Dendritic cell treated with granulocyte-macrophage colony-stimulating factor and Interleukin-4, amounts not matched to agents 40 ng/mL and 50 ng/mL, for 4 days (primary cell): ENCODE measurements around the gene HS1BP3.

Experiments used
- H3K27ac Mint-ChIP-seq: one replicate; pipeline ENCODE4 v1.8.0; 2022; ENCODE audit warnings: mild to moderate bottlenecking, mixed read lengths
- H3K27me3 Mint-ChIP-seq: one replicate; pipeline ENCODE4 v1.8.0; 2022; ENCODE audit warnings: mild to moderate bottlenecking, mixed read lengths
- H3K36me3 Mint-ChIP-seq: one replicate; pipeline ENCODE4 v1.8.0; 2022; ENCODE audit warnings: low read depth, mixed read lengths
- H3K4me1 Mint-ChIP-seq: one replicate; pipeline ENCODE4 v1.8.0; 2022; ENCODE audit warnings: low read depth, mixed read lengths
- H3K4me3 Mint-ChIP-seq: one replicate; pipeline ENCODE4 v1.8.0; 2022; ENCODE audit warnings: mild to moderate bottlenecking, moderate library complexity, mixed read lengths
- H3K9me3 Mint-ChIP-seq: one replicate; pipeline ENCODE4 v1.8.0; 2022; ENCODE audit warnings: mixed read lengths
- intact Hi-C: fragments of 100-400 bp; cut with micrococcal nuclease; formaldehyde crosslinking; loops from one replicate; pipeline ENCODE4 v1.15.0; 2022

HS1BP3 gene

GRCh38 chr2:20640411-20641122 is 10.3 kb downstream of the HS1BP3 start:
- H3K4me1 Mint-ChIP-seq = peaks cover 30% of the 10 kb centered on the region
- intact Hi-C loops = no loop called here
- H3K27ac Mint-ChIP-seq = no peak overlapping the region
- peaks cover 100% of the 10 kb centered on the region for H3K36me3 Mint-ChIP-seq
- H3K9me3 Mint-ChIP-seq = no peaks in the 10 kb centered on the region
- H3K4me3 Mint-ChIP-seq = no peak overlapping the region
- H3K27me3 Mint-ChIP-seq = no peaks in the 10 kb centered on the region

GRCh38 chr2:20638646-20639430 is 12.1 kb downstream of the HS1BP3 start:
- no peak overlapping the region for H3K4me3 Mint-ChIP-seq
- no peaks in the 10 kb centered on the region for H3K9me3 Mint-ChIP-seq
- H3K4me1 Mint-ChIP-seq = peaks cover 17% of the 10 kb centered on the region
- no peaks in the 10 kb centered on the region for H3K27me3 Mint-ChIP-seq
- intact Hi-C loops = no loop called here
- peaks cover 100% of the 10 kb centered on the region for H3K36me3 Mint-ChIP-seq
- no peak overlapping the region for H3K27ac Mint-ChIP-seq

GRCh38 chr2:20638014-20638413 is 12.9 kb downstream of the HS1BP3 start:
- Mint-ChIP-seq H3K27ac (no peak overlapping the region), H3K27me3 (no peaks in the 10 kb centered on the region), H3K36me3 (peaks cover 100% of the 10 kb centered on the region), H3K9me3 (no peaks in the 10 kb centered on the region), H3K4me1 (peaks cover 16% of the 10 kb centered on the region), H3K4me3 (no peak overlapping the region)
- intact Hi-C loops = no loop called here

- Mint-ChIP-seq H3K4me3 (no peak overlapping the region), H3K27me3 (no peaks in the 10 kb centered on the region), H3K9me3 (no peaks in the 10 kb centered on the region), H3K4me1 (peaks cover 10% of the 10 kb centered on the region), H3K36me3 (peaks cover 100% of the 10 kb centered on the region), H3K27ac (no peak overlapping the region)
- intact Hi-C loops = loop anchor here (2.0 kb wide), 1 partner anchor 240 kb away; no protein-coding TSS in a partner anchor
Measured at GRCh38 chr2:20637147-20637546, 13.8 kb downstream of the HS1BP3 start.

DNA sequence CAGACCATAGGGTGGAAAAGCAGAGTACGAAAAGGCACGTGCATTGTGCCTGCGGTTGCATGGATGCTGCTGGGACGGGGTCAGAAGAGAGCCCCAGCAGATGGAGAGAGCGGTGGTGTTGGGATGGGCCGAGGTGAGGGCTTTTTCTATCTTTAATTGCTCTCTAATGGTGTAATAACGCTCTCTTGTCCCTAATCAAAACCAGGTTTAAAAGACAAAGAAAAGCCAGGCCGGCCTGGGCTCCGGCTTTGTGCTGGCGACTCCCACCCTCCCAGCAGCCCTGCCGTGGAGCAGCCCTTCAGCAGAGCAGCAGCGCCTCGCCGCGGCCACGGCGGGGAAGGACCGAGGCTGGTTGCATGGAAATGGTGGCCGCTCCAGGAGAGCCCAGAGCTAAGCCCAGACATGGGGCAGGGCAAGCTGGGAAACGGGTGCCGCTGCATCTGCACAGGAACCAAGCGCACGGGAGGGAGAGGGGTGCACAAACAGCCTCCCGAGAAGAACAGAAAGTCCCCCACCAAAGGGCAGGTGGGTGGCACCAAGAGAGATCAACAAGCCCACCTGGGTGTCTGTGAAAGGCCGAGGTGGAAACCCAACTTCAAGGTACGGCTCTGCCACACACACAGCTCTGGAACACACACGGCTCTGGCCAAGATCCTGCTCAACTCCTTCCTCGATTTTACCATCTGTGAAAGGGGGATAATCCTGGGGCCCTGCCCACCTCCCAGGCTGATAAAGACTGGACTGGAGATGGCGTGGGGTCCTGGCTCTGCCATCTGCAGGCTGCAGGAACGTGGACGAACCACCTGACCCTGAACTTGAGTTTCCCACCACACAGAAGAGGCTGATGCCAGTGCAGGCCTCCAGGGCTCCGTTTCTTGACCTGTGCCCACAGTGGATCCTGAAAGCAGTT is 15.0 kb downstream of the HS1BP3 start:
- H3K4me1 Mint-ChIP-seq = peaks cover 6% of the 10 kb centered on the region
- H3K27ac Mint-ChIP-seq = no peak overlapping the region
- H3K9me3 Mint-ChIP-seq = no peaks in the 10 kb centered on the region
- no peak overlapping the region for H3K4me3 Mint-ChIP-seq
- intact Hi-C loops = loop anchor here (1.0 to 2.0 kb wide), 2 partner anchors 193 to 239 kb away; no protein-coding TSS in a partner anchor
- no peaks in the 10 kb centered on the region for H3K27me3 Mint-ChIP-seq
- peaks cover 99% of the 10 kb centered on the region for H3K36me3 Mint-ChIP-seq

DNA sequence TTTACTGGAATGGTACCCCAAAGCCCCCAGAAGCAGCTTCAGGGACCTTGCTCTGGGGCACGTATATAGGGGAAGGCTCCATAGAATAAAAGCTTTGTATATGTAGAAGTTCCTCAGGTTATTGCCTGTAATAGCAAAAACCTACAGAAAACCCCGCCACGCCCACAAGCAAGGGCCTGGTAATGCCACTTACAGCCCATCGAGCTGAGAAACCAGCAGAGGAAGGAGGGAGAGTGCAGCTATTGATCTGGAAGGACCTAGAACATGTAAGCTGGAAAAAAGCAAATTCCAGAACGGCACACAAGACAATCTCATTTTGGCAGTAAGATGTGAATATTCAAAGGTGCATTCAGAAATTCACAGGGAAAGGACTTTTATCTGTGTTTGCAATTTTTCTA is 15.8 kb downstream of the HS1BP3 start:
- Mint-ChIP-seq H3K27ac (no peak overlapping the region), H3K9me3 (no peaks in the 10 kb centered on the region), H3K4me3 (no peak overlapping the region), H3K36me3 (peaks cover 99% of the 10 kb centered on the region), H3K4me1 (peaks cover 6% of the 10 kb centered on the region), H3K27me3 (no peaks in the 10 kb centered on the region)
- intact Hi-C loops = no loop called here

DNA sequence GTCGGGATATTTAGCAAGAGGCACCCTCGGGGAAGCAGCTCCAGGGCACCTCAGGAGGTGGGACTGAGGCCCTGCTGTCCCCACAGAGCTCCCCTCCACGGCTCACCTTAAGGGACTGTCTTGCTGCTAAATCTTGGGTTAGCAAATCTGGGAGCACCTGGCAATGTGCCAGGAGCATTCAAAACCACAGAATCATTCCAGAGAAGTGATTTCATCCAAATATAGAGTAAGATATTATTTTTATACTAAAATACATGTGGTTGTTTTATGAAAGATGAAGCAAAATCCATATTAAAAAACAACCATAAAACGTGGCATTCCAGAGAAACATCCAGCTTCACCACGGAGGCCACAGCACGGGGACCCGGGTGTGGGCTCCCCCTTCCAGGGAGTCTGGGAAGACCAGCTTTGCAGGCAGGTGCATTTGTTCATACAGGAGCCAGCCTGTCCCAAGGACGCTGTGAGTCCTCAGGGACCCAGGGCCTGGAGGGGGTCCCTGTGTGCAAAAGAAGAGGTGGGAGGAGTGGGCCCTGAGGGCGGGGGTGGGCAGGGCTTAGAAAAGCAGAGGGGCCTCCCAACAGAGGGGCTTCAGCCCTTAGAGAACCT is 16.3 kb downstream of the HS1BP3 start:
- H3K4me3 Mint-ChIP-seq = no peak overlapping the region
- no peak overlapping the region for H3K27ac Mint-ChIP-seq
- intact Hi-C loops = no loop called here
- H3K9me3 Mint-ChIP-seq = no peaks in the 10 kb centered on the region
- peaks cover 6% of the 10 kb centered on the region for H3K4me1 Mint-ChIP-seq
- peaks cover 99% of the 10 kb centered on the region for H3K36me3 Mint-ChIP-seq
- no peaks in the 10 kb centered on the region for H3K27me3 Mint-ChIP-seq

- Mint-ChIP-seq H3K4me3 (no peak overlapping the region), H3K27ac (no peak overlapping the region), H3K27me3 (no peaks in the 10 kb centered on the region), H3K36me3 (peaks cover 99% of the 10 kb centered on the region), H3K9me3 (no peaks in the 10 kb centered on the region), H3K4me1 (peaks cover 6% of the 10 kb centered on the region)
- intact Hi-C loops = no loop called here
Measured at GRCh38 chr2:20633794-20634506, 16.9 kb downstream of the HS1BP3 start.

DNA sequence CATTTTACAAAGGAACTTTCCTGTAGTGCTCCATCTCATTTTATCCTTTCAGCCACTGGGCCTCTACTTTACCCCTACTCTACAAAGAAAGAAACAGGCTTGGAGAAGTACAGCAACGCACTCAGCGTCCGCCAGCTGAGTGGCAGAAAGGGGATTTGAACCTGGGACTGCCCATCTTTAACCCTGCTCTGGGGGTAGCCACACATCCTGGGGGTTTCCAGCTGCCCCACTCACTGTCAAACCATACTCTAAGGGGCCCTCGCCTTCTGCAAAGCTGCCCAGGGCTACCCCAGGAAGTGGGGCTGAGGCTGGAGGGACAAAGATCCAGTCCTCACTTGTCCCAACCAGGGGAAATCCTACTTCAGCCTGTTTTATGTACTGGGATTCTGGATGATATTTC is 17.9 kb downstream of the HS1BP3 start:
- Mint-ChIP-seq H3K36me3 (peaks cover 99% of the 10 kb centered on the region), H3K27me3 (no peaks in the 10 kb centered on the region), H3K27ac (no peak overlapping the region), H3K4me1 (peaks cover 6% of the 10 kb centered on the region), H3K4me3 (no peak overlapping the region), H3K9me3 (no peaks in the 10 kb centered on the region)
- intact Hi-C loops = no loop called here

- Mint-ChIP-seq H3K4me3 (no peak overlapping the region), H3K9me3 (no peaks in the 10 kb centered on the region), H3K4me1 (peaks cover 6% of the 10 kb centered on the region), H3K27ac (no peak overlapping the region), H3K36me3 (peaks cover 99% of the 10 kb centered on the region), H3K27me3 (no peaks in the 10 kb centered on the region)
- intact Hi-C loops = no loop called here
Measured at GRCh38 chr2:20632446-20632990, 18.4 kb downstream of the HS1BP3 start.

DNA sequence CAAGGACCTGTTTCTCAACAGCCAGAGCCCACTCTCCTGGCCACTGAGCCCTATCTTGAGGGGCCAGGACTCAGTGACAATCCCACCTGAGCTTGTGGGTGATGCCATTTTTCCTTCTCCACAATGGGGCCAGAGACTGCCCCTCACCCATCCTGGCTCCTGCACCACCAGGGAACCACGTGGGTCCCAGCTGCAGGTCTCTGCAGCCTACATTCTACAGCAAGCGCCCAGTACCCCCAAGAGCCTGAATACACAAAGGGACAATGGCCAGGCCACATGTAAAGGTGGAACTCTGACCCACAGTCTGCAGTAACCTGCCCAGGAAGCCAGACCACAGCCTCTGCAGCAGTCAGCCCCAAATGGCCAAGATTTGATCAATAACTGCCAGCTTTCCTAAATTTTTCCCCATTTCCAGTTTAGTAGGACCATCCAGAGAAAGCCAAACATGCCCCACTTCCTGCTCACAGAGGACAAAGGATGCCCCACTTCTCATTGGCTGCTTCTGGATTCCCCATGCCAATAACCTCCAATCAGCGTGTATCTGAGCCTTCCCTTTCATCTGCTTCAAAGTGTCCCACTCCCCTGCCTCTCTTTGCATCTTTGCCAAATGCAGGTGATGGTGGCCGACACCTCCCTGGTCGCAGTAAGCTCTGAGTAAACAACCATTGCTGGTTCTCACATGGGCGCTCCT is 19.1 kb downstream of the HS1BP3 start:
- intact Hi-C loops = no loop called here
- no peak overlapping the region for H3K27ac Mint-ChIP-seq

DNA sequence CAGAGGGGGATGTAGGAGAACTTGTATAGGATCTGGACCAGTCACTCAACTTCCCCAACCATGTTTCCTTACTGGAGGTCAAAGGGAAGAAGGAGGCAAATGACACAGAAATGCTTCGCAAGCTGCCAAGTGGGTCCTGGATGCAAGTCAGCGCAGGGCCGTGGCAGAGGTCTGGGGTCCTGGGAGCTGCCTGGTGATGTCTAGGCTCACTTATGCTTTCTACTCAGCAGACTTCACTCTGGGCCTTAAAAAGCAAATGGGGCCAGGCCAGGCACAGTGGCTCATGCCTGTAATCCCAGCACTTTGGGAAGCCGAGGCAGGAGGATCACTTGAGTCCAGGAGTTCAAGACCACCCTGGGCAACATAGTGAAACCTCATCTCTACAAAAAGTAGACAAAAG is 19.9 kb downstream of the HS1BP3 start:
- H3K4me1 Mint-ChIP-seq = peaks cover 3% of the 10 kb centered on the region
- H3K4me3 Mint-ChIP-seq = no peak overlapping the region
- H3K9me3 Mint-ChIP-seq = no peaks in the 10 kb centered on the region
- no peaks in the 10 kb centered on the region for H3K27me3 Mint-ChIP-seq
- H3K36me3 Mint-ChIP-seq = peaks cover 99% of the 10 kb centered on the region
- H3K27ac Mint-ChIP-seq = no peak overlapping the region
- intact Hi-C loops = no loop called here

More for the DNA sequence above, 19.1 kb downstream of the HS1BP3 start:
- Mint-ChIP-seq H3K4me3 (no peak overlapping the region), H3K4me1 (peaks cover 6% of the 10 kb centered on the region), H3K9me3 (no peaks in the 10 kb centered on the region), H3K36me3 (peaks cover 99% of the 10 kb centered on the region), H3K27me3 (no peaks in the 10 kb centered on the region)
